T-helper 2 cell (primary cell): ENCODE measurements around the gene FAM24A.
A peak's percentile ranks its signal among the peaks of the same experiment; 100 is the strongest.

Source experiments
- DNase-seq, 5 experiments: peaks; one replicate each; pipeline versions ENCODE4 v3.0.0 to v3.0.0-alpha.2; 2012 to 2022

Gene FAM24A

GRCh38 chr10:122931088-122931906, 20.9 kb downstream of the FAM24A start:
- no peak for DNase-seq

- DNase-seq, result no peak
Measured at GRCh38 chr10:122939133-122939855, 28.9 kb downstream of the FAM24A start.

- DNase-seq, result no peak
Measured at GRCh38 chr10:122939856-122940543, 29.6 kb downstream of the FAM24A start.

GRCh38 chr10:122949296-122949695, 38.9 kb downstream of the FAM24A start:
- DNase-seq, result no peak

GRCh38 chr10:122953902-122954730, 43.7 kb downstream of the FAM24A start, which contains the start of gene C10orf88:
C10orf88 (minus strand) TSS chr10:122954227; CDS start chr10:122954178, 49 bp downstream.
- DNase-seq, result peak; percentile 95 to 99 (median 97)

- DNase-seq, result no peak
Measured at GRCh38 chr10:122954731-122955050, 44.3 kb downstream of the FAM24A start.

GRCh38 chr10:122955892-122956291, 45.5 kb downstream of the FAM24A start:
- DNase-seq, result no peak

- no peak for DNase-seq
Measured at GRCh38 chr10:122957474-122957873, 47.1 kb downstream of the FAM24A start.

GRCh38 chr10:122962405-122962804, 52.0 kb downstream of the FAM24A start:
- DNase-seq, result no peak
